Endothelial cell of umbilical vein (primary cell): Measurements from ENCODE around the gene RSPO3. TPM values are rescaled to one million over a fixed set of nuclear protein-coding genes. Genes with fewer than 3 reads are reported as not detected.

ENCODE experiments used
- BruUV-seq: library from RNA; stranded (reverse); fragments of 400-500 nt; replicated peaks from 2 replicates; lab custom pipeline; 2021; lab: Mats Ljungman, UMichigan
- CTCF ChIA-PET: fragments of 300-600, 350-600 bp; sonication (Branson Sonifier 250); formaldehyde crosslinking; loops from one replicate; lab custom pipeline; 2021; ENCODE audit warnings: antibody characterized with exemption, inconsistent platforms; lab: Charles Lee
- POLR2A ChIA-PET: fragments of 300-600, 350-600 bp; sonication (Branson Sonifier 250); formaldehyde crosslinking; loops from one replicate; lab custom pipeline; 2021; ENCODE audit warnings: antibody characterized with exemption, inconsistent platforms; lab: Charles Lee
- DNase-seq: peaks from one replicate; pipeline ENCODE4 v3.0.0-alpha.2; 2011; ENCODE audit warnings: low read depth, low spot score
- FAIRE-seq: peaks from 2 replicates; lab custom pipeline; 2011; peaks lifted over from hg19 to GRCh38; lab: Jason Lieb, UNC
- H2AFZ ChIP-seq: 2 replicates; pipeline ENCODE4 v1.6.0; 2012; ENCODE audit warnings: low read depth, low read length, control low read depth, inconsistent platforms
- H3K27ac ChIP-seq: 2 replicates; pipeline ENCODE4 v1.5.1; 2011; ENCODE audit warnings: low read depth, mild to moderate bottlenecking, control low read depth, low read length, moderate library complexity; ENCODE audit not compliant: insufficient read depth
- H3K27me3 ChIP-seq, 2 experiments: 2 replicates each; pipeline versions ENCODE4 v1.6.0 to v1.6.1; 2011; ENCODE audit warnings: low read length in 2 of 2, mixed read lengths in 1 of 2; ENCODE audit not compliant: control insufficient read depth in 2 of 2, insufficient read depth in 2 of 2
- H3K36me3 ChIP-seq, 2 experiments: 2 replicates in 1 of 2; 3 replicates in 1 of 2; pipeline ENCODE4 v1.5.1; 2011; ENCODE audit warnings: low read length in 2 of 2, mild to moderate bottlenecking in 1 of 2, moderate library complexity in 1 of 2; ENCODE audit not compliant: control insufficient read depth in 2 of 2, insufficient read depth in 2 of 2; ENCODE audit errors: extremely low read depth in 1 of 2
- H3K4me1 ChIP-seq: 3 replicates; pipeline ENCODE4 v1.5.1; 2011; ENCODE audit warnings: mild to moderate bottlenecking, low read length; ENCODE audit not compliant: control insufficient read depth, insufficient read depth; ENCODE audit errors: extremely low read depth
- H3K4me2 ChIP-seq: 2 replicates; pipeline ENCODE4 v1.6.1; 2011; ENCODE audit warnings: low read length, control low read depth, mixed read lengths; ENCODE audit not compliant: insufficient read depth
- H3K4me3 ChIP-seq, 3 experiments: fragments of 200-600 bp in 1 of 3; sonication (generic), shearing (Covaris generic) in 1 of 3; replicated peaks in 1 of 3; 2 replicates each; pipeline ENCODE4 v1.5.1; 2011 to 2016; ENCODE audit warnings: control low read depth in 3 of 3, low read length in 3 of 3, mild to moderate bottlenecking in 2 of 3, inconsistent platforms in 1 of 3, low read depth in 1 of 3, moderate library complexity in 1 of 3; ENCODE audit not compliant: insufficient read depth in 1 of 3
- H3K79me2 ChIP-seq: 2 replicates; pipeline ENCODE4 v1.6.0; 2012; ENCODE audit warnings: low read length, inconsistent platforms; ENCODE audit not compliant: control insufficient read depth, insufficient read depth
- H3K9ac ChIP-seq: replicated peaks from 2 replicates; pipeline ENCODE3; 2011; ENCODE audit warnings: low read length, control low read depth; ENCODE audit not compliant: insufficient read depth; ENCODE audit errors: extremely low read depth
- H3K9me1 ChIP-seq: replicated peaks from 3 replicates; pipeline ENCODE4 v1.6.0; 2011; ENCODE audit warnings: mild to moderate bottlenecking, low read length; ENCODE audit not compliant: control insufficient read depth, insufficient read depth; ENCODE audit errors: extremely low read depth
- H3K9me3 ChIP-seq: replicated peaks from 2 replicates; pipeline ENCODE4 v1.5.1; 2012; ENCODE audit warnings: low read length, inconsistent platforms; ENCODE audit not compliant: control insufficient read depth, insufficient read depth
- H4K20me1 ChIP-seq: replicated peaks from 2 replicates; pipeline ENCODE3; 2011; ENCODE audit warnings: mild to moderate bottlenecking, low read length; ENCODE audit not compliant: control insufficient read depth, insufficient read depth; ENCODE audit errors: extremely low read depth
- CTCF ChIP-seq, 2 donors: IDR thresholded peaks; 1 replicate in 1 of 2; 2 replicates in 1 of 2; pipeline ENCODE4 v1.5.1; 2011; ENCODE audit warnings: low read length in 2 of 2, mild to moderate bottlenecking in 2 of 2, moderate library complexity in 2 of 2, control low read depth in 1 of 2, inconsistent platforms in 1 of 2, low read depth in 1 of 2; ENCODE audit not compliant: insufficient read depth in 1 of 2; ENCODE audit errors: extremely low read depth in 1 of 2
- EZH2 ChIP-seq: IDR thresholded peaks from 2 replicates; pipeline ENCODE4 v1.6.1; 2012; ENCODE audit warnings: borderline replicate concordance, low read depth, mild to moderate bottlenecking, moderate library complexity, low read length, inconsistent platforms; ENCODE audit not compliant: severe bottlenecking
- FOS ChIP-seq: IDR thresholded peaks from 2 replicates; pipeline ENCODE4 v1.6.1; 2011; ENCODE audit warnings: mild to moderate bottlenecking, low read length, moderate library complexity, borderline replicate concordance; ENCODE audit not compliant: insufficient read depth
- GATA2 ChIP-seq: IDR thresholded peaks from 2 replicates; pipeline ENCODE4 v1.7.0; 2011; ENCODE audit warnings: low read depth, mild to moderate bottlenecking, moderate library complexity, mixed read lengths, low read length; ENCODE audit not compliant: insufficient read length, insufficient read depth
- JUN ChIP-seq: IDR thresholded peaks from 2 replicates; pipeline ENCODE4 v1.6.1; 2011; ENCODE audit warnings: borderline replicate concordance, low read depth; ENCODE audit not compliant: insufficient read length, insufficient read depth
- MAX ChIP-seq: IDR thresholded peaks from 2 replicates; pipeline ENCODE4 v1.6.1; 2011; ENCODE audit not compliant: insufficient read depth, insufficient read length
- MYC ChIP-seq: IDR thresholded peaks from one replicate; pipeline ENCODE4 v1.6.1; 2011; ENCODE audit warnings: mild to moderate bottlenecking, low read depth, low read length
- POLR2A ChIP-seq: IDR thresholded peaks from 2 replicates; pipeline ENCODE4 v1.6.1; 2012; ENCODE audit warnings: low read depth, mild to moderate bottlenecking, control low read depth, low read length
- POLR2AphosphoS5 ChIP-seq: IDR thresholded peaks from 2 replicates; pipeline ENCODE4 v1.6.1; 2012; ENCODE audit warnings: low read depth, mild to moderate bottlenecking, control low read depth, low read length, moderate library complexity; ENCODE audit not compliant: insufficient read depth
- dilution Hi-C: fragments of 300-500 bp; cut with MboI; formaldehyde crosslinking; loops from one replicate; pipeline ENCODE4 v1.15.0; 2019; ENCODE audit warnings: low sequenced_read_pairs; ENCODE audit not compliant: extremely low pct_ligation_motif_present
- intact Hi-C: fragments of 100-400 bp; cut with micrococcal nuclease; formaldehyde crosslinking; loops from one replicate; pipeline ENCODE4 v1.10.0; 2022
- polyA plus RNA-seq, 4 experiments: library from polyadenylated mRNA; depleted of rRNA in 3 of 4; stranded (reverse) in 3 of 4; unstranded in 1 of 4; fragments of >200 nt; gene quantifications; 2 replicates each; pipeline versions ENCODE4 v1.2.1 to v1.2.3, GENCODE V29; 2011 to 2012; ENCODE audit warnings: missing spikeins in 1 of 4
- total RNA-seq: library from RNA; stranded (reverse); gene quantifications from 2 replicates; pipeline ENCODE4 v1.2.3, GENCODE V29; 2021

The RSPO3 gene
- total and polyA plus RNA-seq, 2 donors (not counting 3 experiments of a cell fraction or from before 2014, with no cell fraction given), result 1.8 to 11.1 TPM

DNA sequence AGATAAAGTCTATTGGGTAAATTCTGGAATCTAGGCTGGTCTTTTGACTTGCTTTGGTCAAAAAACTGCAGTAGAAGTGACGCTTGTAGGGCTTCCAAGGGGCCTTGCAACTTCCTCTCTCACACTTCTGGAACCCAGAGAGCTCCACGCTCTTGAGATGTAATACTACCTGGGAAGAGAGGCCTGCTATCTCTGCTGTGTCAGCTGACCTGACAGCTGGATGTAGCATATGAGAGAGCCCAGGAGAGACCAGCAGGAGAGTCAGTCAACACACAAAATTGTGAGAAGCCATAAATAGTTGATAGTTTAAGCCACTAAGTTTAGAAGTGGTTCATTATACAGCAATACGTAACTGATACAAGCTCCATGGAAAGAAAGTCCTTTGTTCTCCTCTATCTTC, 7.8 kb upstream of the RSPO3 start:
- H3K4me1 ChIP-seq, result no peaks in the 10 kb centered on the region
- BruUV-seq, result no TSS peak
- no peak overlapping the region for H3K4me2 ChIP-seq
- dilution Hi-C loops (no loop called here), intact Hi-C loops (no loop called here)
- DNase-seq, result no peak
- ChIA-PET CTCF (interaction anchor here (0.7 to 1.5 kb wide), 3 partner anchors 15 to 306 kb away, joined by 3 to 4 read pairs (median 4); no protein-coding TSS in a partner anchor), POLR2A (no interaction called here)
- TF ChIP-seq GATA2 (no peak), FOS (no peak), CTCF (IDR thresholded peaks at IDR 0.05; ENCODE audit: extremely low read depth in 1 of 2, insufficient read depth in 1 of 2, low read depth in 1 of 2, low read length in 2 of 2) (no peak), POLR2A (no peak), MYC (no peak), JUN (no peak), MAX (no peak), POLR2AphosphoS5 (no peak), EZH2 (no peak)
- no peak overlapping the region for H3K9ac ChIP-seq
- H4K20me1 ChIP-seq, result no peaks in the 10 kb centered on the region
- no peaks in the 10 kb centered on the region for H3K36me3 ChIP-seq
- H3K79me2 ChIP-seq, result no peaks in the 10 kb centered on the region
- no peak overlapping the region for H3K4me3 ChIP-seq
- no peaks in the 10 kb centered on the region for H3K27me3 ChIP-seq
- H2AFZ ChIP-seq, result no peak overlapping the region
- no peak for FAIRE-seq
- H3K9me3 ChIP-seq, result no peaks in the 10 kb centered on the region
- H3K9me1 ChIP-seq, result no peaks in the 10 kb centered on the region
- H3K27ac ChIP-seq, result no peak overlapping the region
